AG09319 (cell line): Measurements from ENCODE around the gene APAF1.
"Not testable (repeated sequence)": the region's sequence is repeated elsewhere in the genome, so short reads cannot be mapped to it uniquely, and the experiment has no call there.

Experiments
- DNase-seq: peaks from one replicate; pipeline ENCODE4 v3.0.0-alpha.2; 2010; ENCODE audit warnings: low read depth; ENCODE audit errors: extremely low read depth
- TF ChIP-seq, protein P1 (sequence below): IDR thresholded peaks from 2 replicates; pipeline ENCODE4 v1.5.1; 2011; ENCODE audit warnings: low read depth, mild to moderate bottlenecking, inconsistent platforms, low read length, moderate library complexity

The APAF1 gene

GRCh38 chr12:98635657-98636323 lies 9.3 kb upstream of the APAF1 start:
- no peak for DNase-seq
- TF ChIP-seq, protein P1, sequence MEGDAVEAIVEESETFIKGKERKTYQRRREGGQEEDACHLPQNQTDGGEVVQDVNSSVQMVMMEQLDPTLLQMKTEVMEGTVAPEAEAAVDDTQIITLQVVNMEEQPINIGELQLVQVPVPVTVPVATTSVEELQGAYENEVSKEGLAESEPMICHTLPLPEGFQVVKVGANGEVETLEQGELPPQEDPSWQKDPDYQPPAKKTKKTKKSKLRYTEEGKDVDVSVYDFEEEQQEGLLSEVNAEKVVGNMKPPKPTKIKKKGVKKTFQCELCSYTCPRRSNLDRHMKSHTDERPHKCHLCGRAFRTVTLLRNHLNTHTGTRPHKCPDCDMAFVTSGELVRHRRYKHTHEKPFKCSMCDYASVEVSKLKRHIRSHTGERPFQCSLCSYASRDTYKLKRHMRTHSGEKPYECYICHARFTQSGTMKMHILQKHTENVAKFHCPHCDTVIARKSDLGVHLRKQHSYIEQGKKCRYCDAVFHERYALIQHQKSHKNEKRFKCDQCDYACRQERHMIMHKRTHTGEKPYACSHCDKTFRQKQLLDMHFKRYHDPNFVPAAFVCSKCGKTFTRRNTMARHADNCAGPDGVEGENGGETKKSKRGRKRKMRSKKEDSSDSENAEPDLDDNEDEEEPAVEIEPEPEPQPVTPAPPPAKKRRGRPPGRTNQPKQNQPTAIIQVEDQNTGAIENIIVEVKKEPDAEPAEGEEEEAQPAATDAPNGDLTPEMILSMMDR: no peak

DNA sequence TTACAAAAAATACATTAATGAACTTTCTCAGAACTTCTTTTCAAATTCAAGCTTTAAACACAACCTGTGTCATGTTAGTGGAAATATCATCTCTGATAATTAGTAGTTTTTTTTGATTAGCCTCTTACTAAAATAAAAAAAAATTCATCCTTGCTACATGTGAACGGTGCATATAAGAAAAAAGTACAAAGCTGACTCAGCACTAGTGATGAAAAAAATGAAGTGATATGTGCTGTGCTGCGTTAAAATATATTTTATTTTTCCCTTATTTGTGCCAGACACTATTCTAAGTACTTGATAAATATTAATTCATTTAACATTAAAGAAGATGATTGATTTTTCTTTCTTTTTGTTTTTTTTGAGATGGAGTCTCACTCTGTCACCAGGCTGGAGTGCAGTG lies 8.0 kb upstream of the APAF1 start:
- DNase-seq: no peak

DNA sequence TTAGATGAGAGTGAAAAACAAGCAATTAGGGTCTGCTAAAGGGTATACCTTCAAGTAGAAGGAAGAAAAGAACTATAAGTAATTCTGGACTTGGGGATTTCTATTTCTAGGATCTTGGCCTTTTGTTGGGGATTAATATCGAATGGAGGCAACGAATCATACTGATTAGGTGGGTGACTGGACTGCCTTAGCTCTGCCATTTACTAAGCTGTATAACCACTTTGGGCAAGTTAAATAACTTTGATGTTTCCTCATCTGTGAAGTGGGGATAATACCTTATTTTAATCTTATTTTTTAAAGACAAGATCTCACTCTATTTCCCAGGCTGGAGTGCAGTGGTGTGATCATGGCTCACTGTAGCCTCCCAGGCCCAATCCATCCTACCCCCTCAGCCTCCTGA lies 7.1 kb upstream of the APAF1 start:
- DNase-seq: no peak
- TF ChIP-seq, protein P1: no peak

More for the DNA sequence above, 8.0 kb upstream of the APAF1 start:
- TF ChIP-seq, protein P1: no peak

DNA sequence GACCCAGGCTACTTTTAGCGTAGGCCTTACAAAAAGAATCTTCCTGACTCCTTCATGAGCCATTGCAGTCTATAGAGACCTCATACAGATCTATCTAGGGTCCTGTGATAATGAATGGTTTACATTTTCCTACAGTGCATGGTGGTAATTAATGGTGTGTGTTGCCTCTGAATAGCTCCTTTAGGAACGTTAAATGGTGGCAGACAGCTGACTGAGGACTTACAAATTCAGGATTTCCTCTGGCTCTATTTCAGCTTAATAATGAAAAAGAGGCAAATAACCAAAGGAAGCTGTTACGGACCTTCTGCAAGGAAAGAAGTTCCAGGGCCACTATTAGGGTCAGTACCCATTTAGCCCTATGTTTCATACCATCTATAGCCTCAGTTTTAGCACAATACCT lies 5.6 kb upstream of the APAF1 start:
- no peak for DNase-seq
- TF ChIP-seq, protein P1: no peak

DNA sequence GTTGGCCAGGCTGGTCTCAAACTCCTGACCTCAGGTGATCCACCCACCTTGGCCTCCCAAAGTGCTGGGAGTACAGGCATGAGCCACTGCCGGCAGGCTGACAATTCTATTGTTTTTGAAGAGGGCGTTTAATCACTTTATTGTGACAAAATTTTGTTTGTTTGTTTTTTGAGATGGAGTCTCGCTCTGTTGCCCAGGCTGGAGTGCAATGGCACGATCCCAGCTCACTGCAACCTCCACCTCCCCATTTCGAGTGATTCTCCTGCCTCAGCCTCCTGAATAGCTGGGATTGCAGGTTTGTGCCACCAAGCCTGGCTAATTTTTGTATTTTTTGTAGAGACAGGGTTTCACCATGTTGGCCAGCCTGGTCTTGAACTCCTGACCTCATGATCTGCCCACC lies 2.3 kb upstream of the APAF1 start:
- not testable (repeated sequence) for DNase-seq

DNA sequence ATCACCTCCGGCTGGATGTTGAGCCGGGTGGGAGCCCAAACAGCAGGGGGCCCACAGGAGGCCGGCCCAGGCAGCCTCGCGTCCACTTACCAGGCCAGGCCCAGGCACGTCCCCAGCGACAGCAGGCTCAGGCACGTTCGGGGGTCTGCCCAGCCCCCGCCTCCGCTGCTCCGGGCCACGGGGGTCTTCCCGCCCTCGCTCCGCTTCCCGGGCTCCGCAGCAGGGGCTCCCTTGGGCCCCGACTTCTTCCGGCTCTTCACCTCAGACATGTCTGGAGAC lies 718 bp upstream of the APAF1 start:
- peak; percentile 14 for DNase-seq
- TF ChIP-seq, protein P1: peak; percentile 2; the same call in 1 of the 2 replicates

- no peak for DNase-seq
- TF ChIP-seq, protein P1: no peak
Measured at GRCh38 chr12:98645572-98646067, 530 bp downstream of the APAF1 start.
